GM18499 (cell line): ENCODE data around the gene RHOBTB3.

Experiments used
- ATAC-seq: cut with Tn5 transposase; IDR thresholded peaks from one replicate; pipeline ENCODE4 v1.9.1; 2021; ENCODE audit warnings: moderate number of reproducible peaks; ENCODE audit not compliant: insufficient read depth, unreplicated experiment

RHOBTB3 gene

GRCh38 chr5:95761771-95762651, 30.9 kb downstream of the RHOBTB3 start:
- no peak for ATAC-seq

GRCh38 chr5:95762652-95763041, 31.5 kb downstream of the RHOBTB3 start:
- no peak for ATAC-seq

GRCh38 chr5:95763941-95764340, 32.8 kb downstream of the RHOBTB3 start:
- ATAC-seq: no peak

- ATAC-seq: no peak
These were observed 37.6 kb downstream of the RHOBTB3 start for GRCh38 chr5:95768731-95769130.

- no peak for ATAC-seq
These were observed 39.9 kb downstream of the RHOBTB3 start for GRCh38 chr5:95770830-95771708.

GRCh38 chr5:95771892-95772291, 40.8 kb downstream of the RHOBTB3 start:
- ATAC-seq: no peak

- no peak for ATAC-seq
These were observed 42.4 kb downstream of the RHOBTB3 start for GRCh38 chr5:95773335-95774059.

GRCh38 chr5:95777441-95777840, 46.3 kb downstream of the RHOBTB3 start:
- no peak for ATAC-seq

GRCh38 chr5:95778713-95779436, 47.7 kb downstream of the RHOBTB3 start:
- ATAC-seq: no peak

- ATAC-seq: no peak
These were observed 48.5 kb downstream of the RHOBTB3 start for GRCh38 chr5:95779611-95780010.

GRCh38 chr5:95780597-95780996, 49.5 kb downstream of the RHOBTB3 start:
- ATAC-seq: no peak

- peak; percentile 76 for ATAC-seq
These were observed 50.0 kb downstream of the RHOBTB3 start for GRCh38 chr5:95781101-95781583.

GRCh38 chr5:95782181-95782580, 51.0 kb downstream of the RHOBTB3 start:
- ATAC-seq: no peak

GRCh38 chr5:95783661-95784060, 52.5 kb downstream of the RHOBTB3 start:
- ATAC-seq: no peak

- no peak for ATAC-seq
These were observed 53.6 kb downstream of the RHOBTB3 start for GRCh38 chr5:95784514-95785302.

- no peak for ATAC-seq
These were observed 55.8 kb downstream of the RHOBTB3 start for GRCh38 chr5:95786821-95787418.

- no peak for ATAC-seq
These were observed 57.4 kb downstream of the RHOBTB3 start for GRCh38 chr5:95788493-95788892.

- no peak for ATAC-seq
These were observed 60.6 kb downstream of the RHOBTB3 start for GRCh38 chr5:95791751-95792150.

GRCh38 chr5:95794070-95794516, 63.0 kb downstream of the RHOBTB3 start:
- no peak for ATAC-seq
